GM12878 (cell line): ENCODE data around the gene NEB. TPM values are rescaled to one million over a fixed set of nuclear protein-coding genes. Genes with fewer than 3 reads are reported as not detected.

Source experiments
- ATAC-seq: fragments of 200-7000 bp; cut with Tn5 transposase; 3 replicates; pipeline ENCODE4 v1.9.1; 2020; ENCODE audit warnings: mild to moderate bottlenecking, moderate library complexity
- BruUV-seq: library from RNA; stranded (reverse); fragments of 400-500 nt; replicated peaks from 2 replicates; lab custom pipeline; 2021; lab: Mats Ljungman, UMichigan
- CTCF ChIA-PET: fragments of 300-600 bp; sonication (Branson Sonifier 250); formaldehyde crosslinking; extraction: SDS; loops from one replicate; lab custom pipeline; 2021; ENCODE audit warnings: inconsistent platforms; lab: Yijun Ruan, JAX
- POLR2A ChIA-PET: fragments of 350-600 bp; formaldehyde crosslinking; extraction: SDS; loops from one replicate; lab custom pipeline; 2021; ENCODE audit warnings: inconsistent platforms; lab: Charles Lee
- RAD21 ChIA-PET: fragments of 300-600 bp; sonication (Branson Sonifier 250); formaldehyde crosslinking; loops from one replicate; lab custom pipeline; 2023; ENCODE audit warnings: antibody characterized with exemption; ENCODE audit not compliant: unreplicated experiment; lab: Charles Lee
- SMC1A ChIA-PET: fragments of 300-600 bp; sonication (Branson Sonifier 250); formaldehyde crosslinking; loops from one replicate; lab custom pipeline; 2023; ENCODE audit not compliant: unreplicated experiment, uncharacterized antibody; lab: Charles Lee
- DNase-seq: peaks from one replicate; pipeline ENCODE4 v3.0.0-alpha.2; 2011; ENCODE audit warnings: low read depth, low spot score
- FAIRE-seq: peaks from 3 replicates; lab custom pipeline; 2011; peaks lifted over from hg19 to GRCh38; lab: Jason Lieb, UNC
- H2AFZ ChIP-seq: 2 replicates; pipeline ENCODE4 v1.6.0; 2011; ENCODE audit warnings: low read depth, low read length, control low read depth; ENCODE audit not compliant: control insufficient read depth
- H3K27ac ChIP-seq: 2 replicates; pipeline ENCODE4 v1.5.1; 2011; ENCODE audit warnings: control low read depth; ENCODE audit not compliant: control insufficient read depth, insufficient read depth
- H3K27me3 ChIP-seq, 2 experiments: replicated peaks in 1 of 2; 2 replicates each; pipeline versions ENCODE4 v1.6.0 to v1.6.1; 2011; ENCODE audit warnings: low read length in 1 of 2; ENCODE audit not compliant: control insufficient read depth in 2 of 2, insufficient read depth in 2 of 2
- H3K36me3 ChIP-seq, 2 experiments: 2 replicates each; pipeline ENCODE4 v1.5.1; 2011; ENCODE audit warnings: low read length in 1 of 2; ENCODE audit not compliant: control insufficient read depth in 2 of 2, insufficient read depth in 2 of 2
- H3K4me1 ChIP-seq: 2 replicates; pipeline ENCODE4 v1.6.1; 2011; ENCODE audit warnings: mild to moderate bottlenecking, low read length, moderate library complexity, mixed read lengths; ENCODE audit not compliant: control insufficient read depth, insufficient read depth
- H3K4me2 ChIP-seq: 2 replicates; pipeline ENCODE4 v1.6.0; 2011; ENCODE audit warnings: control low read depth; ENCODE audit not compliant: control insufficient read depth, insufficient read depth
- H3K4me3 ChIP-seq: fragments of 200-600 bp; sonication (generic); 2 replicates; pipeline ENCODE4 v1.5.1; 2016
- H3K79me2 ChIP-seq: 2 replicates; pipeline ENCODE4 v1.6.0; 2011; ENCODE audit warnings: low read length; ENCODE audit not compliant: control insufficient read depth, insufficient read depth
- H3K9ac ChIP-seq: 2 replicates; pipeline ENCODE4 v1.8.0; 2011; ENCODE audit warnings: low read length, control low read depth, mixed read lengths; ENCODE audit not compliant: control insufficient read depth, insufficient read depth
- H3K9me3 ChIP-seq: replicated peaks from 3 replicates; pipeline ENCODE4 v1.5.1; 2011; ENCODE audit warnings: mild to moderate bottlenecking, low read length; ENCODE audit not compliant: control insufficient read depth, insufficient read depth
- H4K20me1 ChIP-seq: 2 replicates; pipeline ENCODE4 v1.6.0; 2011; ENCODE audit not compliant: control insufficient read depth, insufficient read depth
- ATF7 ChIP-seq: fragments of 450-650 bp; IDR thresholded peaks from 2 replicates; pipeline ENCODE4 v1.6.1; 2016; ENCODE audit warnings: low read depth, mild to moderate bottlenecking
- BHLHE40 ChIP-seq, 2 experiments: fragments of 450-650 bp in 1 of 2; IDR thresholded peaks; 2 replicates each; pipeline ENCODE4 v1.6.1; 2011 to 2017; ENCODE audit warnings: low read depth in 2 of 2, borderline replicate concordance in 1 of 2, improper control_type of control experiment in 1 of 2, low read length in 1 of 2, mild to moderate bottlenecking in 1 of 2
- CHD2 ChIP-seq: IDR thresholded peaks from 2 replicates; pipeline ENCODE4 v1.6.1; 2011; ENCODE audit warnings: low read depth, low read length, improper control_type of control experiment, borderline replicate concordance
- CHD4 ChIP-seq: fragments of 200-600 bp; sonication (generic); IDR thresholded peaks from 2 replicates; pipeline ENCODE4 v1.6.1; 2016; ENCODE audit warnings: mild to moderate bottlenecking
- CTCF ChIP-seq, 3 experiments: IDR thresholded peaks in 2 of 3; conservative IDR thresholded peaks in 1 of 3; 2 replicates each; pipeline ENCODE4 v1.5.1; 2011; ENCODE audit warnings: low read depth in 3 of 3, low read length in 3 of 3, mild to moderate bottlenecking in 3 of 3, control low read depth in 2 of 3, moderate library complexity in 2 of 3, inconsistent platforms in 1 of 3, mixed read lengths in 1 of 3; ENCODE audit not compliant: control insufficient read depth in 2 of 3, insufficient read depth in 1 of 3; ENCODE audit errors: extremely low read depth in 1 of 3
- ETV6 ChIP-seq, 2 experiments: fragments of 450-650 bp in 1 of 2; IDR thresholded peaks in 1 of 2; conservative IDR thresholded peaks in 1 of 2; 2 replicates each; pipeline ENCODE4 v1.6.1; 2014; ENCODE audit warnings: antibody characterized with exemption in 1 of 2, borderline replicate concordance in 1 of 2, low read depth in 1 of 2, mild to moderate bottlenecking in 1 of 2, moderate library complexity in 1 of 2
- EZH2 ChIP-seq: IDR thresholded peaks from 2 replicates; pipeline ENCODE4 v1.6.1; 2012; ENCODE audit warnings: low read depth, mild to moderate bottlenecking, control low read depth, inconsistent platforms, low read length, borderline replicate concordance; ENCODE audit not compliant: control insufficient read depth
- HDAC6 ChIP-seq: fragments of 200-600 bp; sonication (generic); IDR thresholded peaks from one replicate; pipeline ENCODE4 v1.8.0; 2017; ENCODE audit warnings: antibody characterized with exemption; ENCODE audit not compliant: unreplicated experiment
- MXI1 ChIP-seq: fragments of 150-350 bp; IDR thresholded peaks from 2 replicates; pipeline ENCODE4 v1.6.1; 2011; ENCODE audit warnings: low read depth, mild to moderate bottlenecking, inconsistent platforms, low read length, improper control_type of control experiment
- NBN ChIP-seq: fragments of 450-650 bp; IDR thresholded peaks from 2 replicates; pipeline ENCODE4 v1.6.1; 2016
- PBX3 ChIP-seq: IDR thresholded peaks from 2 replicates; pipeline ENCODE4 v1.6.1; 2011; ENCODE audit warnings: mild to moderate bottlenecking, low read depth, low read length, moderate library complexity; ENCODE audit not compliant: insufficient replicate concordance
- POU2F2 ChIP-seq: IDR thresholded peaks from 3 replicates; pipeline ENCODE4 v1.6.1; 2011; ENCODE audit warnings: low read depth, mild to moderate bottlenecking, low read length, borderline replicate concordance
- RBBP5 ChIP-seq: fragments of 200-600 bp; sonication (generic); conservative IDR thresholded peaks from 2 replicates; pipeline ENCODE4 v1.6.1; 2016
- RELA ChIP-seq: fragments of 450-650 bp; IDR thresholded peaks from 2 replicates; pipeline ENCODE4 v1.8.0; 2014; ENCODE audit warnings: borderline replicate concordance; ENCODE audit not compliant: partially characterized antibody
- SIN3A ChIP-seq: IDR thresholded peaks from 2 replicates; pipeline ENCODE4 v1.6.1; 2012; ENCODE audit warnings: low read depth, low read length, improper control_type of control experiment
- WGBS: methylation state at CpG from one replicate; pipeline ENCODE4 v1.1.6; 2016; ENCODE audit warnings: low lambda C conversion rate; ENCODE audit not compliant: insufficient replicate concordance, insufficient coverage; ENCODE audit errors: missing lambda C conversion rate; 5-methylcytosine and 5-hydroxymethylcytosine counted together
- in situ Hi-C: fragments of 300-500 bp; cut with MboI; formaldehyde crosslinking; loops from 9 replicates; pipeline ENCODE4 v1.14.3; 2018; ENCODE audit warnings: mixed read lengths
- intact Hi-C: fragments of 100-400 bp; cut with micrococcal nuclease; formaldehyde crosslinking; loops from one replicate; pipeline ENCODE4 v1.14.2; 2022; ENCODE audit not compliant: unreplicated experiment
- polyA plus RNA-seq, 11 experiments: library from polyadenylated mRNA; depleted of rRNA in 4 of 11; unstranded in 6 of 11; stranded (reverse) in 5 of 11; fragments of >200 nt; fragmentation: Nextera tagmentation in 4 of 11; fragmentation: Illumina TruSeq in 1 of 11; extraction: Ambion mirVana in 4 of 11; extraction: Trizol in 1 of 11; gene quantifications; 1 replicate in 1 of 11; 2 replicates in 10 of 11; pipeline versions ENCODE4 v1.2.1 to v1.2.3, GENCODE V29; 2011 to 2016; ENCODE audit warnings: inconsistent platforms in 2 of 11, missing spikeins in 2 of 11, low read depth in 1 of 11
- total RNA-seq, 4 experiments: library from RNA; depleted of rRNA in 3 of 4; stranded (reverse); fragments of >200 nt in 3 of 4; fragmentation: Illumina TruSeq in 1 of 4; extraction: Trizol in 1 of 4; gene quantifications; 2 replicates each; pipeline versions ENCODE4 v1.2.1 to v1.2.3, GENCODE V29; 2013 to 2021

Gene NEB
- total and polyA plus RNA-seq, 10 of the 15 experiments (the other 5 are each of a cell fraction or from before 2014, with no cell fraction given) = 0.04 to 0.77 (median 0.12) TPM

- no peak overlapping the region for H3K4me3 ChIP-seq
- SMC1A ChIA-PET = no interaction called here
- H3K27ac ChIP-seq = no peak overlapping the region
- ATAC-seq = no peak
- FAIRE-seq = no peak
- in situ Hi-C loops (no loop called here), intact Hi-C loops (loop anchor here (10.0 kb wide), 1 partner anchor 331 kb away; no protein-coding TSS in a partner anchor)
- no peaks in the 10 kb centered on the region for H3K36me3 ChIP-seq
- no peak overlapping the region for H3K9ac ChIP-seq
- POLR2A ChIA-PET = no interaction called here
- no peaks in the 10 kb centered on the region for H4K20me1 ChIP-seq
- DNase-seq = no peak
- H2AFZ ChIP-seq = no peak overlapping the region
- no peak overlapping the region for H3K4me2 ChIP-seq
- CTCF ChIA-PET = interaction anchor here (1.5 kb wide), 1 partner anchor 10 kb away, joined by 3 read pairs; no protein-coding TSS in a partner anchor
- no peaks in the 10 kb centered on the region for H3K4me1 ChIP-seq
- no peaks in the 10 kb centered on the region for H3K79me2 ChIP-seq
- TF ChIP-seq RELA (no peak), ATF7 (peak; percentile 46; the same call in 1 of the 2 replicates)
- RAD21 ChIA-PET = no interaction called here
- 83% methylated on average over 5 of the region's 5 CpGs for WGBS
- no peaks in the 10 kb centered on the region for H3K27me3 ChIP-seq
- BruUV-seq = no TSS peak
- H3K9me3 ChIP-seq = no peaks in the 10 kb centered on the region
These were observed 120.1 kb downstream of the NEB start for GRCh38 chr2:151614159-151614558.

- BruUV-seq = no TSS peak
- Histone ChIP-seq H3K27me3 (no peaks in the 10 kb centered on the region), H3K79me2 (no peaks in the 10 kb centered on the region), H2AFZ (no peak overlapping the region), H3K4me3 (no peak overlapping the region), H4K20me1 (no peaks in the 10 kb centered on the region), H3K9ac (no peak overlapping the region), H3K36me3 (no peaks in the 10 kb centered on the region), H3K27ac (no peak overlapping the region), H3K4me2 (no peak overlapping the region), H3K9me3 (no peaks in the 10 kb centered on the region), H3K4me1 (no peaks in the 10 kb centered on the region)
- DNase-seq (no peak), FAIRE-seq (no peak), ATAC-seq (no peak)
- intact Hi-C loops (loop anchor here (10.0 kb wide), 1 partner anchor 333 kb away; no protein-coding TSS in a partner anchor), in situ Hi-C loops (no loop called here)
- RAD21 ChIA-PET = no interaction called here
- SMC1A ChIA-PET = interaction anchor here (1.2 kb wide), 1 partner anchor 15 kb away, joined by 3 read pairs; no protein-coding TSS in a partner anchor
- CTCF ChIA-PET = interaction anchor here (1.2 kb wide), 1 partner anchor 9 kb away, joined by 3 read pairs; no protein-coding TSS in a partner anchor
- POLR2A ChIA-PET = no interaction called here
- 0% methylated on average over 1 of the region's 1 CpG for WGBS
- TF ChIP-seq MXI1 = no peak
- no peak for TF ChIP-seq ETV6 (conservative IDR thresholded peaks at IDR 0.05 in 1 of 2, IDR thresholded peaks at IDR 0.05 in 1 of 2; ENCODE audit: borderline replicate concordance in 1 of 2, low read depth in 1 of 2)
- TF ChIP-seq HDAC6 = no peak
- no peak for TF ChIP-seq EZH2
- TF ChIP-seq CHD4 = no peak
- TF ChIP-seq SIN3A = no peak
- no peak for TF ChIP-seq RBBP5
- TF ChIP-seq BHLHE40 (IDR thresholded peaks at IDR 0.05; ENCODE audit: borderline replicate concordance in 1 of 2, low read depth in 2 of 2, low read length in 1 of 2) = no peak
- no peak for TF ChIP-seq CHD2
- no peak for TF ChIP-seq PBX3
- TF ChIP-seq NBN = no peak
- no peak for TF ChIP-seq CTCF (IDR thresholded peaks at IDR 0.05 in 2 of 3, conservative IDR thresholded peaks at IDR 0.05 in 1 of 3; ENCODE audit: control insufficient read depth in 2 of 3, extremely low read depth in 1 of 3, insufficient read depth in 1 of 3, low read depth in 3 of 3, low read length in 3 of 3)
- TF ChIP-seq POU2F2 = no peak
These were observed 122.9 kb downstream of the NEB start for GRCh38 chr2:151611351-151611750.
